ENCODE results near the gene WNT3. TPM values are rescaled to one million over a fixed set of nuclear protein-coding genes. Genes with fewer than 3 reads are reported as not detected.

WNT3 gene
- total RNA-seq, 1 experiment from 2014 or later, result 8.8 TPM

DNA sequence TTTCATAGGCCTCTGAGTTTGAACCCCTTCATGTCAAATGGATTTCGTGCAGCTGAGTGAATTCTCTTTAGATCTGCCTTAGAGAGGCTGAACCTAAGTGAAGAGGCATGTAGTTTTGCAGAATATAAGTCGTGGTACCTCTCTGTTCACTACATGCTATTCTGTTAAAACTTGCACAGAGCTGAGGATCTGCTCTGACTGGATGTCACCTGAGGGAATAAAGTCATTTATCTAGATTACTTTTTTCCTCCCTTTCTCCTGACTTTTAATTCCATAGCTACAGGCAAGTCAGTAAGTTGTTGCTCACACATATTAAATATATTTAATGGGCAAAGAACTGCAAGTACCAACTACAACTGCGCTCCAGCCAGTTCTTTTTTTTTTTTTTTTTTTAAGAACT is 64.7 kb downstream of the WNT3 start:
- no peak overlapping the region for H3K27ac Mint-ChIP-seq (ENCODE audit: unreplicated experiment)
- intact Hi-C loops (cut with micrococcal nuclease; ENCODE audit: unreplicated experiment), result no loop called here
- no peaks in the 10 kb centered on the region for H3K27me3 Mint-ChIP-seq (ENCODE audit: insufficient read depth, unreplicated experiment)
- ChIA-PET CTCF (no interaction called here), POLR2A (no interaction called here)
- Histone ChIP-seq H3K4me1 (no peaks in the 10 kb centered on the region), H3K4me3 (ENCODE audit: low read depth, low read length) (no peak overlapping the region), H3K36me3 (ENCODE audit: control insufficient read depth, insufficient read depth, low read length) (no peaks in the 10 kb centered on the region; the same call in 1 of the 2 replicates), H3K9me3 (no peaks in the 10 kb centered on the region), H3K27me3 (replicated peaks; ENCODE audit: control insufficient read depth, insufficient read depth, low read length) (no peaks in the 10 kb centered on the region)
- no peak overlapping the region for H3K4me3 Mint-ChIP-seq (ENCODE audit: unreplicated experiment)
- H3K4me1 Mint-ChIP-seq (ENCODE audit: low read depth, unreplicated experiment), result no peaks in the 10 kb centered on the region
- H3K9me3 Mint-ChIP-seq (ENCODE audit: unreplicated experiment), result no peaks in the 10 kb centered on the region
- peaks cover 9% of the 10 kb centered on the region for H3K36me3 Mint-ChIP-seq (ENCODE audit: insufficient read depth, unreplicated experiment)
- BruUV-seq (replicated peaks), result no TSS peak
- TF ChIP-seq, protein P1, sequence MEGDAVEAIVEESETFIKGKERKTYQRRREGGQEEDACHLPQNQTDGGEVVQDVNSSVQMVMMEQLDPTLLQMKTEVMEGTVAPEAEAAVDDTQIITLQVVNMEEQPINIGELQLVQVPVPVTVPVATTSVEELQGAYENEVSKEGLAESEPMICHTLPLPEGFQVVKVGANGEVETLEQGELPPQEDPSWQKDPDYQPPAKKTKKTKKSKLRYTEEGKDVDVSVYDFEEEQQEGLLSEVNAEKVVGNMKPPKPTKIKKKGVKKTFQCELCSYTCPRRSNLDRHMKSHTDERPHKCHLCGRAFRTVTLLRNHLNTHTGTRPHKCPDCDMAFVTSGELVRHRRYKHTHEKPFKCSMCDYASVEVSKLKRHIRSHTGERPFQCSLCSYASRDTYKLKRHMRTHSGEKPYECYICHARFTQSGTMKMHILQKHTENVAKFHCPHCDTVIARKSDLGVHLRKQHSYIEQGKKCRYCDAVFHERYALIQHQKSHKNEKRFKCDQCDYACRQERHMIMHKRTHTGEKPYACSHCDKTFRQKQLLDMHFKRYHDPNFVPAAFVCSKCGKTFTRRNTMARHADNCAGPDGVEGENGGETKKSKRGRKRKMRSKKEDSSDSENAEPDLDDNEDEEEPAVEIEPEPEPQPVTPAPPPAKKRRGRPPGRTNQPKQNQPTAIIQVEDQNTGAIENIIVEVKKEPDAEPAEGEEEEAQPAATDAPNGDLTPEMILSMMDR (IDR thresholded peaks at IDR 0.05; ENCODE audit: insufficient read depth in 1 of 2, low read depth in 1 of 2, low read length in 1 of 2, severe bottlenecking in 1 of 2, unreplicated experiment in 1 of 2), result no peak
- no peak for DNase-seq

- DNase-seq, result no peak
- Mint-ChIP-seq H3K27ac (ENCODE audit: unreplicated experiment) (no peak overlapping the region), H3K27me3 (ENCODE audit: insufficient read depth, unreplicated experiment) (no peaks in the 10 kb centered on the region), H3K9me3 (ENCODE audit: unreplicated experiment) (no peaks in the 10 kb centered on the region), H3K4me3 (ENCODE audit: unreplicated experiment) (no peak overlapping the region), H3K4me1 (ENCODE audit: low read depth, unreplicated experiment) (no peaks in the 10 kb centered on the region), H3K36me3 (ENCODE audit: insufficient read depth, unreplicated experiment) (peaks cover 9% of the 10 kb centered on the region)
- intact Hi-C loops (cut with micrococcal nuclease; ENCODE audit: unreplicated experiment), result no loop called here
- H3K9me3 ChIP-seq, result no peaks in the 10 kb centered on the region
- no peak overlapping the region for H3K4me3 ChIP-seq (ENCODE audit: low read depth, low read length)
- no TSS peak for BruUV-seq (replicated peaks)
- H3K4me1 ChIP-seq, result no peaks in the 10 kb centered on the region
- POLR2A ChIA-PET, result no interaction called here
- CTCF ChIA-PET, result no interaction called here
- TF ChIP-seq, protein P1 (IDR thresholded peaks at IDR 0.05; ENCODE audit: insufficient read depth in 1 of 2, low read depth in 1 of 2, low read length in 1 of 2, severe bottlenecking in 1 of 2, unreplicated experiment in 1 of 2), result no peak
- H3K36me3 ChIP-seq (ENCODE audit: control insufficient read depth, insufficient read depth, low read length), result no peaks in the 10 kb centered on the region; the same call in 1 of the 2 replicates
- H3K27me3 ChIP-seq (replicated peaks; ENCODE audit: control insufficient read depth, insufficient read depth, low read length), result no peaks in the 10 kb centered on the region
These were observed 67.1 kb downstream of the WNT3 start for GRCh38 chr17:46751425-46751824.

- H3K4me1 ChIP-seq, result no peaks in the 10 kb centered on the region
- H3K9me3 Mint-ChIP-seq (ENCODE audit: unreplicated experiment), result no peaks in the 10 kb centered on the region
- H3K27ac Mint-ChIP-seq (ENCODE audit: unreplicated experiment), result no peak overlapping the region
- TF ChIP-seq, protein P1 (IDR thresholded peaks at IDR 0.05; ENCODE audit: insufficient read depth in 1 of 2, low read depth in 1 of 2, low read length in 1 of 2, severe bottlenecking in 1 of 2, unreplicated experiment in 1 of 2), result no peak
- H3K4me1 Mint-ChIP-seq (ENCODE audit: low read depth, unreplicated experiment), result no peaks in the 10 kb centered on the region
- H3K4me3 Mint-ChIP-seq (ENCODE audit: unreplicated experiment), result no peak overlapping the region
- no peaks in the 10 kb centered on the region for H3K36me3 ChIP-seq (ENCODE audit: control insufficient read depth, insufficient read depth, low read length)
- no TSS peak for BruUV-seq (replicated peaks)
- DNase-seq, result no peak
- peaks cover 1% of the 10 kb centered on the region for H3K36me3 Mint-ChIP-seq (ENCODE audit: insufficient read depth, unreplicated experiment)
- H3K27me3 ChIP-seq (replicated peaks; ENCODE audit: control insufficient read depth, insufficient read depth, low read length), result no peaks in the 10 kb centered on the region
- intact Hi-C loops (cut with micrococcal nuclease; ENCODE audit: unreplicated experiment), result no loop called here
- ChIA-PET POLR2A (no interaction called here), CTCF (interaction anchor here (0.6 kb wide), 1 partner anchor 796 kb away, joined by 3 read pairs; no protein-coding TSS in a partner anchor)
- H3K27me3 Mint-ChIP-seq (ENCODE audit: insufficient read depth, unreplicated experiment), result no peaks in the 10 kb centered on the region
- H3K4me3 ChIP-seq (ENCODE audit: low read depth, low read length), result no peak overlapping the region
- H3K9me3 ChIP-seq, result no peaks in the 10 kb centered on the region
These were observed 73.1 kb downstream of the WNT3 start for GRCh38 chr17:46745376-46745775.
